Esophagus squamous epithelium (tissue), 4 donors: ENCODE results near the gene HSF2BP.

Experiments
- CTCF ChIP-seq, 6 experiments: fragments of 450-650 bp in 4 of 6; fragments of 200-600 bp in 2 of 6; sonication (generic) in 2 of 6; IDR thresholded peaks; one replicate each; pipeline ENCODE4 v1.5.1; 2016 to 2019; ENCODE audit warnings: antibody characterized with exemption in 6 of 6, mild to moderate bottlenecking in 4 of 6, moderate library complexity in 4 of 6
- POLR2A ChIP-seq, 4 donors: fragments of 450-650 bp; IDR thresholded peaks; one replicate each; pipeline ENCODE4 v1.6.1; 2017; ENCODE audit warnings: antibody characterized with exemption in 4 of 4, mild to moderate bottlenecking in 4 of 4, moderate library complexity in 3 of 4

- TF ChIP-seq CTCF (IDR thresholded peaks at IDR 0.05) (no peak), POLR2A (IDR thresholded peaks at IDR 0.05) (no peak)
Measured at GRCh38 chr21:43653626-43654025, 5.7 kb downstream of the HSF2BP start.
